HEK293T (cell line): ENCODE data around the gene DAZL.

ENCODE experiments used
- CTCF ChIA-PET: fragments of 350-600 bp; formaldehyde crosslinking; extraction: SDS; loops from one replicate; lab custom pipeline; 2021; ENCODE audit warnings: antibody characterized with exemption, inconsistent platforms; lab: Yijun Ruan, JAX
- POLR2A ChIA-PET: fragments of 350-600 bp; formaldehyde crosslinking; extraction: SDS; loops from one replicate; lab custom pipeline; 2020; ENCODE audit warnings: antibody characterized with exemption, inconsistent platforms; lab: Yijun Ruan, JAX
- DNase-seq: peaks from one replicate; pipeline ENCODE4 v3.0.0; 2012; ENCODE audit warnings: mixed read lengths; ENCODE audit errors: extremely low spot score
- ARNT ChIP-seq: fragments of 450-650 bp; IDR thresholded peaks from 2 replicates; pipeline ENCODE4 v1.6.1; 2017; ENCODE audit warnings: mild to moderate bottlenecking
- BHLHE40 ChIP-seq: fragments of 450-650 bp; IDR thresholded peaks from 2 replicates; pipeline ENCODE4 v1.6.1; 2016; ENCODE audit warnings: mild to moderate bottlenecking, moderate library complexity, borderline replicate concordance
- CTBP1 ChIP-seq: fragments of 450-650 bp; IDR thresholded peaks from 2 replicates; pipeline ENCODE4 v1.6.1; 2016; ENCODE audit warnings: borderline replicate concordance
- ELF4 ChIP-seq: fragments of 450-650 bp; IDR thresholded peaks from 2 replicates; pipeline ENCODE4 v1.6.1; 2017; ENCODE audit warnings: antibody characterized with exemption
- FOXA1 ChIP-seq: fragments of 450-650 bp; IDR thresholded peaks from 2 replicates; pipeline ENCODE4 v1.6.1; 2016; ENCODE audit warnings: mild to moderate bottlenecking
- FOXK2 ChIP-seq: fragments of 450-650 bp; IDR thresholded peaks from 2 replicates; pipeline ENCODE4 v1.6.1; 2016; ENCODE audit warnings: mild to moderate bottlenecking
- FOXM1 ChIP-seq: fragments of 450-650 bp; IDR thresholded peaks from 2 replicates; pipeline ENCODE4 v1.6.1; 2017; ENCODE audit warnings: mild to moderate bottlenecking, borderline replicate concordance
- HDGF ChIP-seq: fragments of 450-650 bp; IDR thresholded peaks from 2 replicates; pipeline ENCODE4 v1.6.1; 2017; ENCODE audit warnings: antibody characterized with exemption, borderline replicate concordance
- L3MBTL2 ChIP-seq: fragments of 450-650 bp; conservative IDR thresholded peaks from 2 replicates; pipeline ENCODE4 v1.6.1; 2016; ENCODE audit warnings: mild to moderate bottlenecking
- LEF1 ChIP-seq: fragments of 450-650 bp; IDR thresholded peaks from 2 replicates; pipeline ENCODE4 v1.6.1; 2017; ENCODE audit warnings: mild to moderate bottlenecking, borderline replicate concordance
- NFRKB ChIP-seq: fragments of 450-650 bp; IDR thresholded peaks from 2 replicates; pipeline ENCODE4 v1.6.1; 2016; ENCODE audit warnings: mild to moderate bottlenecking, moderate library complexity
- SP1 ChIP-seq: fragments of 450-650 bp; IDR thresholded peaks from 2 replicates; pipeline ENCODE4 v1.6.1; 2017
- SUZ12 ChIP-seq: fragments of 450-650 bp; IDR thresholded peaks from 2 replicates; pipeline ENCODE4 v1.6.1; 2016; ENCODE audit warnings: mild to moderate bottlenecking
- TARDBP ChIP-seq: fragments of 450-650 bp; IDR thresholded peaks from 2 replicates; pipeline ENCODE4 v1.6.1; 2016
- ZNF384 ChIP-seq: fragments of 450-650 bp; IDR thresholded peaks from 2 replicates; pipeline ENCODE4 v1.6.1; 2016
- TF ChIP-seq, protein P1 (sequence below): fragments of 450-650 bp; IDR thresholded peaks from 2 replicates; pipeline ENCODE4 v1.6.1; 2016

The DAZL gene

GRCh38 chr3:16609927-16610580, 4.8 kb upstream of the DAZL start:
- CTCF ChIA-PET, result interaction anchor here (0.7 to 1.2 kb wide), 2 partner anchors 353 to 517 kb away, joined by 3 to 4 read pairs; no protein-coding TSS in a partner anchor
- no peak for DNase-seq
- TF ChIP-seq HDGF (no peak), ARNT (no peak), FOXA1 (no peak), ZNF384 (no peak), L3MBTL2 (no peak), SUZ12 (no peak), BHLHE40 (no peak), NFRKB (no peak), SP1 (no peak), CTBP1 (no peak), TARDBP (no peak), FOXM1 (no peak), FOXK2 (no peak), LEF1 (no peak), ELF4 (no peak)
- TF ChIP-seq, protein P1, sequence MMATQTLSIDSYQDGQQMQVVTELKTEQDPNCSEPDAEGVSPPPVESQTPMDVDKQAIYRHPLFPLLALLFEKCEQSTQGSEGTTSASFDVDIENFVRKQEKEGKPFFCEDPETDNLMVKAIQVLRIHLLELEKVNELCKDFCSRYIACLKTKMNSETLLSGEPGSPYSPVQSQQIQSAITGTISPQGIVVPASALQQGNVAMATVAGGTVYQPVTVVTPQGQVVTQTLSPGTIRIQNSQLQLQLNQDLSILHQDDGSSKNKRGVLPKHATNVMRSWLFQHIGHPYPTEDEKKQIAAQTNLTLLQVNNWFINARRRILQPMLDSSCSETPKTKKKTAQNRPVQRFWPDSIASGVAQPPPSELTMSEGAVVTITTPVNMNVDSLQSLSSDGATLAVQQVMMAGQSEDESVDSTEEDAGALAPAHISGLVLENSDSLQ, result no peak
- POLR2A ChIA-PET, result no interaction called here

- CTCF ChIA-PET, result no interaction called here
- TF ChIP-seq, protein P1, result no peak
- TF ChIP-seq FOXK2 (no peak), NFRKB (no peak), ELF4 (no peak), FOXA1 (no peak), ARNT (no peak), FOXM1 (no peak), TARDBP (no peak), SUZ12 (no peak), LEF1 (no peak), L3MBTL2 (no peak), SP1 (no peak), CTBP1 (no peak), ZNF384 (no peak), HDGF (no peak), BHLHE40 (no peak)
Measured at GRCh38 chr3:16608816-16609215, 3.6 kb upstream of the DAZL start.

DNA sequence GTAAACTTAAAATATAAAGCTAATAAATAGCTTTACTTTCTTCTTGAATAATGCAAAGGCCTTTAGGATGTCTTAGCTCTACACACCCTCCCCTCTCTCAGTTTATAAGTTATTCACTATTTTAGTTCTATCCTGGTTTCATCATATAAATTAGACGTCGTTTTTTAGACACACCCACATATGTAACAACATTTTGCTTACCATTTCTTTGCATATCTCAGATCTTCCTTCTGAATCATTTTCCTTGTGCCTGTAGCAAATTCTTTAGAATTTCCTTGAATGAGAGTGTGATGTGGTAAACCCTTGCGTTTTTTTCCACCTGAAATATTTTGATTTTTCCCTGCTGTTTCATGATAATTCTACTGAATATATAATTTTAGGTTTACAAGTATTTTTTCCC, 2.5 kb upstream of the DAZL start:
- CTCF ChIA-PET, result no interaction called here
- POLR2A ChIA-PET, result no interaction called here
- DNase-seq, result no peak
- TF ChIP-seq LEF1 (no peak), ARNT (no peak), TARDBP (no peak), SP1 (no peak), ELF4 (no peak), CTBP1 (no peak), FOXA1 (no peak), FOXM1 (no peak), L3MBTL2 (no peak), FOXK2 (no peak), ZNF384 (no peak), HDGF (no peak), BHLHE40 (no peak)
- TF ChIP-seq, protein P1, result no peak

More at GRCh38 chr3:16608816-16609215, 3.6 kb upstream of the DAZL start:
- POLR2A ChIA-PET, result no interaction called here
- no peak for DNase-seq

GRCh38 chr3:16606398-16606797, 1.2 kb upstream of the DAZL start:
- DNase-seq, result no peak
- CTCF ChIA-PET, result no interaction called here
- TF ChIP-seq TARDBP (no peak), BHLHE40 (no peak), L3MBTL2 (no peak), FOXM1 (no peak), ELF4 (no peak), SUZ12 (no peak), CTBP1 (no peak), FOXK2 (no peak)
- POLR2A ChIA-PET, result no interaction called here

GRCh38 chr3:16605966-16606365, 743 bp upstream of the DAZL start:
- ChIA-PET POLR2A (no interaction called here), CTCF (no interaction called here)
- no peak for DNase-seq
- TF ChIP-seq ARNT, result no peak
- TF ChIP-seq CTBP1, result no peak
- no peak for TF ChIP-seq LEF1
- no peak for TF ChIP-seq SUZ12
- no peak for TF ChIP-seq BHLHE40
- TF ChIP-seq FOXM1, result no peak
- TF ChIP-seq NFRKB, result no peak
- TF ChIP-seq ZNF384, result no peak
- TF ChIP-seq FOXK2, result no peak
- TF ChIP-seq SP1, result no peak
- no peak for TF ChIP-seq HDGF
- TF ChIP-seq TARDBP, result no peak
- TF ChIP-seq, protein P1, result no peak
- no peak for TF ChIP-seq FOXA1
